ENCODE results near the gene CD200R1.
"Not testable (repeated sequence)": the region's sequence is repeated elsewhere in the genome, so short reads cannot be mapped to it uniquely, and the experiment has no call there.

Gene CD200R1

GRCh38 chr3:112973325-112974177 lies 1.4 kb downstream of the CD200R1 start:
- no peak for DNase-seq

DNA sequence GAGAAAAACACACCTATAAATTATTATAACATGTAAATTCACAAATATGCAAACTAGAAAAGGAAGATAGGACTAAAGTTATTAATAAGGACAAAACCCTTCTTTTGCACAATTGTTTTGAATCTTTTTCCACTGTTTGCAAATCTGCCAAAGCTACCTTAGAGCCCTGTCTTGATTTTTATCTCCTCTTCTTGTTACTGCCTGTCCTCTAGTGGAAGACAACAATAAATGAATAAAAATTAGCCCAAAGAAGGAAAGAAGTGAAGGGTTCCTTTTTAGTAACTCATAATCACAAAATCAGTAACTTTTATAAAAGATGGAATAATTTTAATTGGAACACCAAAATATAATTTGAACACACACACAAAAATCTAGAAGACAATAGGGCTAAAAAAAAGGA lies 2.7 kb downstream of the CD200R1 start:
- DNase-seq: no peak

- no peak for DNase-seq
These were observed 7.1 kb downstream of the CD200R1 start for GRCh38 chr3:112967828-112968227.

- DNase-seq: no peak
These were observed 7.5 kb downstream of the CD200R1 start for GRCh38 chr3:112967425-112967824.

DNA sequence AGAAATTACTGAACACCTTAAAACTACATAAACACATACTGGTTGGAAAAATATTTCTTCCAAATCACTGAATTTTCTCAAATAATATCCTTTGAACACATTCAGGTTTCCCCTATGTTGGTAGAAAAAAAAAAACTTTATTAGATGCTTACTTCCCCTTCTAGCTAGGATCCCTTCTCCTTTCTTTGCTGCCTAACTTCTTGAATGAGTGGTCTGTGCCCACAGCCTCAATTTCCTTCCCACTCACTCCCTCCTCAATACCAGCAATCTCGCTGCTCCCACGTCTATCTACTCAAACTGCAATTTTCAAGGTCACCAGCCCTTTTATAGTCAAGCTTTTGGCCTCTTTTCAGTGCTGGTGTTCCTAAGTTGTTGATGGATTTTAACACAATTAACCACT lies 8.3 kb downstream of the CD200R1 start:
- no peak for DNase-seq

- no peak for DNase-seq
These were observed 9.2 kb downstream of the CD200R1 start for GRCh38 chr3:112965656-112966055.

- no peak for DNase-seq
These were observed 11.2 kb downstream of the CD200R1 start for GRCh38 chr3:112963683-112964082.

- no peak for DNase-seq
These were observed 15.9 kb downstream of the CD200R1 start for GRCh38 chr3:112958811-112959560.

GRCh38 chr3:112956351-112956750 lies 18.6 kb downstream of the CD200R1 start:
- DNase-seq: no peak

- no peak for DNase-seq
These were observed 26.5 kb downstream of the CD200R1 start for GRCh38 chr3:112948346-112948838.

GRCh38 chr3:112931736-112932521 lies 43.0 kb downstream of the CD200R1 start:
- no peak for DNase-seq

DNA sequence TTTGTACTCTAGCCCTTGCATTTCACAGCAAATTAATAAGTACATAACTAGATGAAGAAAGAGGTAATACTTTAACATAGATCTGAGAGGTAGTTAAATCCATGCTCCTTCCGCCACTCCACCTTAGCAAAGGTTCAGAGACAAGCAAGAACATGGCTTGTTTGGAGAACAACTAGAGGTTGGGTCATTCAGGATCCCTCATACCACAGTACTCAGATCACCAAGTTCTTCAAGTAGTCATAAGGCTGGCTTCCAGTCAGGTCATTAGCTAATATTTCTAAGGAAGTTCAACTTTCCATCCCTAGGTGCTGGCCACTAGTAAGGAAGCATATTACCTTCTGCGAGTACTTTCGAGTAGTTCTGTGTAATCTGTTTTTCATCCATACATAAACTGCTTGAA lies 44.1 kb downstream of the CD200R1 start:
- no peak for DNase-seq

DNA sequence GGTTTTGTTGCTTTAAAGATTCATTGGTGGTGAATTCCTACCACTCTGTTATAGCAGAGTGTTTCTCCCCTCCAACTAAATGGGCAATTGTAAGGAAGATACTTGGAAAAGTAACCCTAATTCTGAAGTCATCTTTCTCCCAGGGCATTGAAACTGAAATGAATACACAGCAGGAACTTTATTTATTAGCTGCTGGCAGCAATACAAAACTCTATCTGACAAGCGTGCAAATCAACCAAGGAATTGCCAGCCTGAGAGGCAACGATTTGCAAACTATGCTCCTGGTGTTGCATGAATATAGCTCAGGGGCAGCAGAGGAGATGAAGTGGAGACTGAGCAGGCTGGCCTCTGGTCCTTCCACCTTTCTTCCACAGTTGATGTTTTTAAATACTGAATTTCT lies 48.9 kb downstream of the CD200R1 start:
- no peak for DNase-seq

DNA sequence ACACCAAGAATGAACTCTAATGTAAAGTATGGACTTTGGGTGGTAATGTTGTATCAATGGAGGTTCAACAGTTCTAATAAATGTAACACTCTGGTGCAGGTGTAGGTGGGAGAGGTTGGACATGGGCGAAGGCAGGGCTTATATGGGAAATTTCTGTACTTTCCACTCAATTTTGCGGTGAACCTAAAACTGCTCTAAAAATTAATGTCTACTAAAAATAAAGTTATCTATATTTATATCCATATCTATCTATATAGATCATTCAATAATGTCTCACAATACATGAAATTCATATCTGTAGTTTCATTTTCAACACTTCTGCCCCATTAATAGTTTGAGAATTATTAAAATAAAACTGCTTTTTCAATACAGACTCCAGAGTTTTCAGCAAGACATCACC lies 49.3 kb downstream of the CD200R1 start:
- DNase-seq: no peak

DNA sequence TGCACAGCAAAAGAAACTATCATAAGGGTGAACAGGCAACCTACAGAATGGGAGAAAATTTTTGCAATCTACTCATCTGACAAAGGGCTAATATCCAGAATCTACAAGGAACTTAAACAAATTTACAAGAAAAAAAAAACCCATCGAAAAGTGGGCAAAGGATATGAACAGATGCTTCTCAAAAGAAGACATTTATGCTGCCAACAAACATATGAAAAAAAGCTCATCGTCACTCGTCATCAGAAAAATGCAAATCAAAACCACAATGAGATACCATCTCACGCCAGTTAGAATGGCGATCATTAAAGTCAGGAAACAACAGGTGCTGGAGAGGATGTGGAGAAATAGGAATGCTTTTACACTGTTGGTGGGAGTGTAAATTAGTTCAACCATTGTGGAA lies 55.4 kb downstream of the CD200R1 start:
- not testable (repeated sequence) for DNase-seq

DNA sequence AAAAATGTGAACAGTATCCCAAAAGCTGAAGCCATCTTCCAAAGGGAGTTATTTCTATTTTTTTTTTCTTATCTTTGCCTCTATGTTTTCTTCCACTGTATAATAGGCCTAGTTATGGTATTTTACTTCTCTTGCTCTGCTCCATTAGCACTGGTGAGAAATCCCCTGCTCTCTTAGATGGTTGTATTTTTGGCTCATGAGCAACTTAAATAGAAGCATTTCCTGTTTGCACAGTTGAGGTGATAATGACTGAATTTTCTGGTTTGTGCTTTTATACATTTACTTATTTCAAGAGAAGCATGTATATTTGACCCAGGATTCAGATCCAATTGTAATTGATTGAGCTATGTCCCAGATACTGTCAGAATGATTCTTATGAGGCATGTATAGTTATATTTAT lies 66.7 kb downstream of the CD200R1 start:
- peak in 1 of 2 experiments; percentile 42 for DNase-seq

- DNase-seq: no peak
These were observed 70.1 kb downstream of the CD200R1 start for GRCh38 chr3:112904786-112905185.

GRCh38 chr3:112900113-112900512 lies 74.8 kb downstream of the CD200R1 start:
- DNase-seq: no peak

DNA sequence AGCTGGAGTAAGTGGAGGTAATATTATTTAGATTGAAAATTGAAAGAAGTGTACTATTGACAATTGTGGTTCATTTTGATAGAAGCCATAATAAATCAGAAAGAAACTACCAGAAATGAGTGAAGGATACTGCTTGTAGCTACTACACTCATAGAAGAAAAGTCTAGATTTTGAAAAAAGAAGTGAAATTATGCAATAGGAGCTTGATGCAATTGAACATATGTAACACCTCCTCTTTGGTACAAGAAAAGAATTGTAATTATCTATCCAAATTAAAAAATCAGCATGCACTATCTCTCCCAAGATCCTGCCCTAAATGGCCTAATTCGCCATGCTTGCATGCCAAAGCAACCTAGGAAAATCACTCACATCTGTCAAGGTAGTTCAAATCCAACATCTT lies 77.1 kb downstream of the CD200R1 start:
- no peak for DNase-seq

GRCh38 chr3:112894258-112894657 lies 80.6 kb downstream of the CD200R1 start:
- no peak for DNase-seq

- DNase-seq: no peak
These were observed 85.5 kb downstream of the CD200R1 start for GRCh38 chr3:112889357-112889756.

DNA sequence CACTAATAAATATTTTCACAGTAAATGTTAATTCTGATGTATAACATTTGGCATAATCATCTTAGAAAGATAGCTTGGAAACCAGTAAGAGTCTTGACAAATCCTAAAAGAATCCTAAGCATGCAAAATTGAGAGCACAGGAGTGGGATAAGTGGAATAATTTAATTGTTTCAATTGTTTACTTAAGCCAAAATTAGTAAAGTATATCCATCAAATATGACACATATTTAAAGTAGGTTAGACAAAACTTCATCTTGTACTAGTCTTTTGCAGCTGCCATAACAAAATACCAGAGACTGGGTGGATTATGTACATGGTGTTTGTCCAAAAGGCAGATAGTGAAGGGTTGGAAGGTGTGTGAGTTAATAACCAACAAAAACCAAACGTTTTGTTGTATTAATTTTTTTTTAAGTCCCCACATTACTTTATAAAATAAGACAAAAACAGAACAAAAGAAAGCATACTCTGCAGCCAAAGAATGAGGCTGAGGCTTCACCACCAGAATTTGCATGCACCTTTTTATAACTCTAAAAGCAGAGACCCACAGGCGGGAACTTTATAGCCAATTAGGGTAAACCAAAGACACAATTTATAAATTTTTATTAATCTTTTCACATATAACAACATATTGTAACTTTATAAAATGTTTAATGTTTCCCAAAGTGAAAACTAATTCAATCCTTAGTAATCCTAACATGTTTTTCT lies 86.4 kb downstream of the CD200R1 start:
- no peak for DNase-seq
